ENCODE measurements around the gene SRMS. TPM values are rescaled to one million over a fixed set of nuclear protein-coding genes. Genes with fewer than 3 reads are reported as not detected.

The SRMS gene
- total RNA-seq, 1 experiment from 2014 or later: 3.2 TPM

- TF ChIP-seq EZH2 (IDR thresholded peaks at IDR 0.05): no peak
- TF ChIP-seq CTCF (IDR thresholded peaks at IDR 0.05 in 2 of 3, conservative IDR thresholded peaks at IDR 0.05 in 1 of 3; ENCODE audit: borderline replicate concordance in 1 of 3, insufficient read depth in 1 of 3, low read depth in 2 of 3, low read length in 2 of 3): no peak
- no peak for TF ChIP-seq SP1 (IDR thresholded peaks at IDR 0.05; ENCODE audit: low read depth)
These were observed 15.8 kb upstream of the SRMS start (continued) for GRCh38 chr20:63563225-63563935.

- Histone ChIP-seq H3K9me3 (ENCODE audit: control insufficient read depth in 1 of 2, insufficient read depth in 1 of 2, low read depth in 1 of 2, low read length in 2 of 2) (no peaks in the 10 kb centered on the region), H3K79me2 (ENCODE audit: insufficient read depth, low read length) (no peaks in the 10 kb centered on the region), H3K4me3 (replicated peaks in 1 of 2; ENCODE audit: low read depth in 1 of 2, low read length in 2 of 2) (no peak overlapping the region), H3K9ac (ENCODE audit: low read length) (no peak overlapping the region), H3K36me3 (ENCODE audit: control insufficient read depth in 1 of 2, insufficient read depth in 2 of 2, low read length in 2 of 2) (no peaks in the 10 kb centered on the region; a peak in 3 of 4 replicates), H3K9me2 (ENCODE audit: insufficient read depth) (no peaks in the 10 kb centered on the region), H3K27me3 (ENCODE audit: insufficient read depth, low read length) (no peaks in the 10 kb centered on the region), H3K27ac (ENCODE audit: low read depth, low read length) (no peak overlapping the region), H3K4me1 (ENCODE audit: control insufficient read depth in 1 of 2, insufficient read depth in 2 of 2, low read length in 2 of 2) (no peaks in the 10 kb centered on the region), H4K20me1 (ENCODE audit: insufficient read depth) (no peaks in the 10 kb centered on the region), H2AFZ (ENCODE audit: low read depth, low read length, poor library complexity, severe bottlenecking) (no peak overlapping the region), H3K4me2 (ENCODE audit: low read length) (no peak overlapping the region)
- no peak for TF ChIP-seq SRF (IDR thresholded peaks at IDR 0.05; ENCODE audit: low read depth)
- TF ChIP-seq ZNF274 (IDR thresholded peaks at IDR 0.05; ENCODE audit: low read depth, low read length): no peak
- no peak for TF ChIP-seq CEBPB (IDR thresholded peaks at IDR 0.05; ENCODE audit: low read depth)
- no peak for TF ChIP-seq EZH2phosphoT487 (IDR thresholded peaks at IDR 0.05; ENCODE audit: borderline replicate concordance)
- no peak for TF ChIP-seq MAX (IDR thresholded peaks at IDR 0.05)
- TF ChIP-seq JUND (IDR thresholded peaks at IDR 0.05): no peak
- no peak for TF ChIP-seq CBX3 (IDR thresholded peaks at IDR 0.05; ENCODE audit: low read depth)
- no peak for TF ChIP-seq FOSL1 (IDR thresholded peaks at IDR 0.05; ENCODE audit: low read depth)
- no peak for TF ChIP-seq CTCF (IDR thresholded peaks at IDR 0.05 in 2 of 3, conservative IDR thresholded peaks at IDR 0.05 in 1 of 3; ENCODE audit: borderline replicate concordance in 1 of 3, insufficient read depth in 1 of 3, low read depth in 2 of 3, low read length in 2 of 3)
- no peak for TF ChIP-seq ATF3 (IDR thresholded peaks at IDR 0.05)
- TF ChIP-seq ELF1 (IDR thresholded peaks at IDR 0.05; ENCODE audit: borderline replicate concordance, low read depth): no peak
- no peak for TF ChIP-seq POLR2A (IDR thresholded peaks at IDR 0.05; ENCODE audit: borderline replicate concordance, extremely low read depth, insufficient read depth, insufficient read length)
- TF ChIP-seq SP1 (IDR thresholded peaks at IDR 0.05; ENCODE audit: low read depth): no peak
- POLR2A ChIA-PET: interaction anchor here (0.6 kb wide), 1 partner anchor 21 kb away, joined by 3 read pairs; no protein-coding TSS in a partner anchor
- BruUV-seq (replicated peaks): no TSS peak
- RAD21 ChIA-PET (ENCODE audit: low non-redundant PET in 1 of 2, low total read pairs in 2 of 2, uncharacterized antibody in 2 of 2, unreplicated experiment in 2 of 2): no interaction called here
- DNase-seq (ENCODE audit: low read depth, low spot score) (no peak), ATAC-seq (no peak)
- intact Hi-C loops (cut with micrococcal nuclease): no loop called here
- CTCF ChIA-PET: no interaction called here
These were observed 15.1 kb upstream of the SRMS start for GRCh38 chr20:63562461-63563224.
